Stomach smooth muscle (tissue), 2 donors: ENCODE data around the gene S1PR1.
"Not testable (repeated sequence)": the region's sequence is repeated elsewhere in the genome, so short reads cannot be mapped to it uniquely, and the experiment has no call there.

ENCODE experiments used
- H3K27ac ChIP-seq: one replicate; pipeline ENCODE4 v1.7.0; 2013; ENCODE audit warnings: mild to moderate bottlenecking, low read length, inconsistent platforms
- H3K27me3 ChIP-seq, 2 donors: one replicate each; pipeline ENCODE4 v1.7.0; 2013; ENCODE audit warnings: low read length in 2 of 2; ENCODE audit not compliant: insufficient read depth in 2 of 2, control insufficient read depth in 1 of 2
- H3K36me3 ChIP-seq, 2 donors: one replicate each; pipeline ENCODE4 v1.7.0; 2013; ENCODE audit warnings: low read length in 2 of 2; ENCODE audit not compliant: control insufficient read depth in 2 of 2, insufficient read depth in 2 of 2
- H3K4me1 ChIP-seq: one replicate; pipeline ENCODE4 v1.7.0; 2013; ENCODE audit warnings: low read length; ENCODE audit not compliant: control insufficient read depth, insufficient read depth
- H3K4me3 ChIP-seq, 2 donors: one replicate each; pipeline ENCODE4 v1.7.0; 2013; ENCODE audit warnings: low read length in 2 of 2
- H3K9ac ChIP-seq, 2 donors: one replicate each; pipeline ENCODE4 v1.7.0; 2013; ENCODE audit warnings: low read length in 2 of 2, mild to moderate bottlenecking in 1 of 2
- H3K9me3 ChIP-seq, 2 donors: one replicate each; pipeline ENCODE4 v1.7.0; 2013; ENCODE audit warnings: low read length in 2 of 2; ENCODE audit not compliant: control insufficient read depth in 2 of 2
- donor health status: healthy.
- donor health status: Pancreatic carcinoma.

The S1PR1 gene

GRCh38 chr1:101219924-101220870, 16.6 kb upstream of the S1PR1 start:
- Histone ChIP-seq H3K4me1 (no peaks in the 10 kb centered on the region), H3K4me3 (no peak overlapping the region), H3K27ac (no peak overlapping the region), H3K36me3 (no peaks in the 10 kb centered on the region), H3K27me3 (no peaks in the 10 kb centered on the region), H3K9ac (no peak overlapping the region), H3K9me3 (no peaks in the 10 kb centered on the region)

- H3K36me3 ChIP-seq, result no peaks in the 10 kb centered on the region
- no peaks in the 10 kb centered on the region for H3K9me3 ChIP-seq
- no peak overlapping the region for H3K9ac ChIP-seq
- no peak overlapping the region for H3K4me3 ChIP-seq
- H3K4me1 ChIP-seq, result no peaks in the 10 kb centered on the region
- no peaks in the 10 kb centered on the region for H3K27me3 ChIP-seq
- no peak overlapping the region for H3K27ac ChIP-seq
These were observed 15.9 kb upstream of the S1PR1 start for GRCh38 chr1:101220906-101221305.

- Histone ChIP-seq H3K27me3 (no peaks in the 10 kb centered on the region), H3K4me1 (no peaks in the 10 kb centered on the region), H3K4me3 (no peak overlapping the region), H3K9me3 (no peaks in the 10 kb centered on the region), H3K36me3 (no peaks in the 10 kb centered on the region), H3K27ac (no peak overlapping the region), H3K9ac (no peak overlapping the region)
These were observed 14.8 kb upstream of the S1PR1 start for GRCh38 chr1:101221945-101222429.

- Histone ChIP-seq H3K27me3 (no peaks in the 10 kb centered on the region), H3K27ac (no peak overlapping the region), H3K4me3 (no peak overlapping the region), H3K36me3 (no peaks in the 10 kb centered on the region), H3K4me1 (no peaks in the 10 kb centered on the region), H3K9ac (no peak overlapping the region), H3K9me3 (no peaks in the 10 kb centered on the region)
These were observed 9.0 kb upstream of the S1PR1 start for GRCh38 chr1:101227837-101228236.

GRCh38 chr1:101228424-101229134, 8.2 kb upstream of the S1PR1 start:
- Histone ChIP-seq H3K9ac (no peak overlapping the region), H3K36me3 (no peaks in the 10 kb centered on the region), H3K27ac (no peak overlapping the region), H3K27me3 (no peaks in the 10 kb centered on the region), H3K4me3 (no peak overlapping the region), H3K9me3 (no peaks in the 10 kb centered on the region), H3K4me1 (no peaks in the 10 kb centered on the region)

GRCh38 chr1:101232182-101232581, 4.6 kb upstream of the S1PR1 start:
- H3K27me3 ChIP-seq, H3K9ac ChIP-seq, H3K36me3 ChIP-seq, H3K27ac ChIP-seq, H3K4me3 ChIP-seq, H3K9me3 ChIP-seq: not testable (repeated sequence)
- H3K4me1 ChIP-seq, result peaks cover 14% of the 10 kb centered on the region

GRCh38 chr1:101233495-101233894, 3.3 kb upstream of the S1PR1 start:
- H3K36me3 ChIP-seq, result no peaks in the 10 kb centered on the region
- peaks cover 22% of the 10 kb centered on the region for H3K4me1 ChIP-seq
- H3K4me3 ChIP-seq, result no peak overlapping the region
- no peak overlapping the region for H3K27ac ChIP-seq
- H3K27me3 ChIP-seq, result peaks cover 2 to 4% of the 10 kb centered on the region in 2 donors
- H3K9me3 ChIP-seq, result no peaks in the 10 kb centered on the region
- H3K9ac ChIP-seq, result no peak overlapping the region

- Histone ChIP-seq H3K4me1 (peaks cover 22% of the 10 kb centered on the region), H3K9me3 (no peaks in the 10 kb centered on the region), H3K36me3 (no peaks in the 10 kb centered on the region), H3K9ac (peak overlapping the region in 1 of 2 donors; percentile 51), H3K27ac (peak overlapping the region; percentile 11), H3K4me3 (peak overlapping the region in 1 of 2 donors; percentile 76), H3K27me3 (peaks cover 2 to 11% of the 10 kb centered on the region in 2 donors)
These were observed 1.6 kb upstream of the S1PR1 start for GRCh38 chr1:101235216-101235695.

GRCh38 chr1:101235696-101236515, 913 bp upstream of the S1PR1 start:
- Histone ChIP-seq H3K9me3 (no peaks in the 10 kb centered on the region), H3K4me3 (peak overlapping the region; percentile 76 to 80), H3K36me3 (no peaks in the 10 kb centered on the region), H3K9ac (peak overlapping the region; percentile 51 to 62), H3K27ac (peak overlapping the region; percentile 11), H3K4me1 (peaks cover 22% of the 10 kb centered on the region), H3K27me3 (peaks cover 2 to 11% of the 10 kb centered on the region in 2 donors)

GRCh38 chr1:101237229-101237837, 514 bp downstream of the S1PR1 start:
- Histone ChIP-seq H3K9ac (peak overlapping the region; percentile 36 to 62), H3K4me3 (peak overlapping the region; percentile 76 to 80)

More at GRCh38 chr1:101237229-101237837, 514 bp downstream of the S1PR1 start:
- Histone ChIP-seq H3K36me3 (no peaks in the 10 kb centered on the region), H3K27me3 (peaks cover 2 to 11% of the 10 kb centered on the region in 2 donors), H3K4me1 (peaks cover 22% of the 10 kb centered on the region), H3K9me3 (no peaks in the 10 kb centered on the region), H3K27ac (peak overlapping the region; percentile 6)
